AG10803 (cell line): ENCODE results near the gene SYTL5.

Experiments used
- DNase-seq: peaks from one replicate; pipeline ENCODE4 v3.0.0; 2010; ENCODE audit warnings: low read depth
- H3K4me3 ChIP-seq: 2 replicates; pipeline ENCODE4 v1.5.1; 2011; ENCODE audit warnings: mild to moderate bottlenecking, low read length, control low read depth
- CTCF ChIP-seq: conservative IDR thresholded peaks from 2 replicates; pipeline ENCODE4 v1.5.1; 2011; ENCODE audit warnings: mild to moderate bottlenecking, low read length, control low read depth, inconsistent platforms

Gene SYTL5

DNA sequence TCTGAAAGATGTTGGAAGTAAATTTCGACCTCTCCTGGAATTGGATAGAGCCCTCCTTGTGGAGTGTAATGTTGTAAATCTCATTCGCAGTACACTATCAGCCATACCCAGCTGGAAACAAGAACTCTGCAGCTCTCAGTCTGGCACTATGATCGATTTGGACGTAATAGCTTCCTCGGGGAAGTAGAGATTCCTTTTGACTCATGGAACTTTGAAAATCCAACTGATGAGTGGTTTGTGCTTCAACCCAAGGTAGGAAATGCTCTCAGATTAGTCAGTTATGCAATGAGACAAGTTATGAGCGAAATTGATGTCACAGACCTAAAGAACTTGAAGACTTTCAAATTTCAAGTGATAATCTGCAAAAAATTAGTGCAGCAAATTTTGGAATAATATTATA is 103.9 kb downstream of the SYTL5 start:
- no peak for DNase-seq
- TF ChIP-seq CTCF, result no peak
- no peak overlapping the region for H3K4me3 ChIP-seq

DNA sequence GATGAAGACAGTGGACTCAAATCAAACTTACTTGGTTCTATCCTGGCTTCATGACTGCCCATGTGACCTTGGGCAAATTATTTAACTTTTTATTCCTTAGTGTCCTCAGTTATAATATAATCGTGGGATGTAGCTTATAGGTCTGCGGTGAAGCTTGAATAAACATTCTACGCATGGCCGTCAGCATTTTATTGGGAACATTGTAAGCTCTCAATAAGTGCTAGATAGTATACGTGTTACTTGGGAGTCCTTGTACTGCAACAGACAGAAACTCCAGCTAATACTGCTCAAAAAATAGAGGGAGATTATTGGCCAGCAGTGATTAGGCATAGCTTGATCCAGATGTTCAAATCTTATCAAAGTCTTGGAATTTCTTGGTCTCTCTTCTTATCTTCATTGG is 104.8 kb downstream of the SYTL5 start:
- no peak overlapping the region for H3K4me3 ChIP-seq
- DNase-seq, result no peak
- no peak for TF ChIP-seq CTCF

DNA sequence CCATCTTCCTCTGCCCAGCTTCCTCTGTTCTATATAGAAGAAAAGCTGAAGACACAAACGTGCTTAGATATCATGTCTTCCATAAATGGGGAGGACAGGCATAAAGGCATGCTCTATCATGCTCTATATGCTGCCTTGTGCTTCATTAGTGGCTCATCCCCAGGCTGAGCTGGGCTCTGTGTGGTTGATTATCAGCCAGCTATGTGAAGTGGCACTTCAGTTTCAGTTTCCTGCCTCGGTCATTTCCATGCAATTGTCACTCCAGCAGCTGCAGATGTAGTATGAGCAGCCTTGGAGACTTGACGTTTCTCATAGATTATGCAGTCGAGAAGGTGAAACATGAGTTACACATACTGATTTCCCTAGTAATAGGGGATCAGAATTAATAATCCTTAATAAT is 106.2 kb downstream of the SYTL5 start:
- no peak for DNase-seq
- H3K4me3 ChIP-seq, result no peak overlapping the region
- no peak for TF ChIP-seq CTCF

- no peak for TF ChIP-seq CTCF
- no peak overlapping the region for H3K4me3 ChIP-seq
- no peak for DNase-seq
These were observed 110.4 kb downstream of the SYTL5 start for GRCh38 chrX:38116706-38117105.

DNA sequence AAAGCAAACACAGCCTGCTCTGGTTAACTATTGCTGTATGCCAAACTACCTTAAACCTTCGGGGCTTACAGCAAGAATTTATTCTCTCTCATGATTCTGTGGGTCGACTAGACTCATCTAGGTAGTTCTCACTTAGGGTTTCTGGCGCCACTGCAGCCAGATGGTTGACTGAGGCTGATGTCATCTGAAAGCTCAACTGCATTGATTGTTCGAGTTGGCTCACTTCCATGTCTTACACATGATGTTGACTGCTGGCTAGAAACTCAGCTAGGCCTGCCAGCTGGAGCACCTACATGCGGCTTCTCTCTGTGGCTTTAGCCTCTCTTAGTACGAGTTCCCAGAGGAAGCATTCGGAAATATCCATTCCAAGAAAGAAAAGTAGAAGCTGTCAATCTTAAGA is 111.1 kb downstream of the SYTL5 start:
- no peak for DNase-seq
- no peak for TF ChIP-seq CTCF

GRCh38 chrX:38124000-38124399 is 117.6 kb downstream of the SYTL5 start:
- TF ChIP-seq CTCF, result no peak
- DNase-seq, result no peak
- H3K4me3 ChIP-seq, result no peak overlapping the region

More for the DNA sequence above, 111.1 kb downstream of the SYTL5 start:
- no peak overlapping the region for H3K4me3 ChIP-seq

DNA sequence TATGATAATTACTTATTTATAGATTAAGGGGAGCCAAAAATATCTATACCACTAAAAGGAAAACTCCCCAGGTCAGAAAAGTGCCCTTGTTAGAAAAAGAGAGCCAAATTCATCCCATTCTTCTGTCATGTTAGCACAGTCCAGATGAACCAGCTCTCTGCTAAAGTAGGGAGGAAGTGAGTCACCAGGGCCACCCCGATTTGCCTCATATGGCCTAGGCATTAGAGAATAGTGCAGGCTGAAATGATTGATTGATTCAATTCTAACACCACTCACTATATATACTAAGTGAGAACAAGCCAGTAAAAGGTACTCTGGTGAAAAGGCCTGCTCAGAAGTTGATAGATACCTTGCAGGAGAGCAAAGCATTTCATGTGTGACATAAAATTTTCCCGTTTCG is 119.8 kb downstream of the SYTL5 start:
- no peak overlapping the region for H3K4me3 ChIP-seq
- no peak for DNase-seq
- TF ChIP-seq CTCF, result no peak
